Measurements from ENCODE around the gene KCNMA1.

Gene KCNMA1

DNA sequence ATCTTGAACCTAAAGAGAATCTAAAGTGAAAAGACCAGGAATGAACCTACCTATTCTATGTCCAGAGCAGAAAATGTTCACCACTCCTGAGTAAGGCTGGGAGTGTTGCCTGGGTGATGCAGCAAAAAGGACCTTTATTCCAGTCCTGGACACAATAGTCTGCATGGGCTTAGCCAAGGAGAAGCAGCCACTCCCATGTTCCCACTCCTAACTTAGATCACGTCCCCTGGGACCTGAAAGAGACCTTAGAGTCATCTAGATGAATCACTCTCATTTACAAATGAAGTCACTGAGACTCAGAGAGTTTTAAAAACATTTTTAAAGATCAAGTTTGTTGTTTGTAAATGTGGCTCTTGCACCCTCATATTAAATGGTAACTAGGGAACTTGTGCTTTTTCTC lies 763.4 kb downstream of the KCNMA1 start:
- TF ChIP-seq, protein P1, sequence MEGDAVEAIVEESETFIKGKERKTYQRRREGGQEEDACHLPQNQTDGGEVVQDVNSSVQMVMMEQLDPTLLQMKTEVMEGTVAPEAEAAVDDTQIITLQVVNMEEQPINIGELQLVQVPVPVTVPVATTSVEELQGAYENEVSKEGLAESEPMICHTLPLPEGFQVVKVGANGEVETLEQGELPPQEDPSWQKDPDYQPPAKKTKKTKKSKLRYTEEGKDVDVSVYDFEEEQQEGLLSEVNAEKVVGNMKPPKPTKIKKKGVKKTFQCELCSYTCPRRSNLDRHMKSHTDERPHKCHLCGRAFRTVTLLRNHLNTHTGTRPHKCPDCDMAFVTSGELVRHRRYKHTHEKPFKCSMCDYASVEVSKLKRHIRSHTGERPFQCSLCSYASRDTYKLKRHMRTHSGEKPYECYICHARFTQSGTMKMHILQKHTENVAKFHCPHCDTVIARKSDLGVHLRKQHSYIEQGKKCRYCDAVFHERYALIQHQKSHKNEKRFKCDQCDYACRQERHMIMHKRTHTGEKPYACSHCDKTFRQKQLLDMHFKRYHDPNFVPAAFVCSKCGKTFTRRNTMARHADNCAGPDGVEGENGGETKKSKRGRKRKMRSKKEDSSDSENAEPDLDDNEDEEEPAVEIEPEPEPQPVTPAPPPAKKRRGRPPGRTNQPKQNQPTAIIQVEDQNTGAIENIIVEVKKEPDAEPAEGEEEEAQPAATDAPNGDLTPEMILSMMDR (IDR thresholded peaks at IDR 0.05), result no peak
- TF ChIP-seq ZFX (IDR thresholded peaks at IDR 0.05; ENCODE audit: borderline replicate concordance), result no peak
- no peak overlapping the region for H3K27ac ChIP-seq

- H3K27ac ChIP-seq, result no peak overlapping the region
- TF ChIP-seq, protein P1 (IDR thresholded peaks at IDR 0.05), result no peak
- no peak for TF ChIP-seq ZFX (IDR thresholded peaks at IDR 0.05; ENCODE audit: borderline replicate concordance)
Observed at GRCh38 chr10:76871697-76872295, 765.8 kb downstream of the KCNMA1 start.

GRCh38 chr10:76869931-76870330 lies 767.7 kb downstream of the KCNMA1 start:
- no peak overlapping the region for H3K27ac ChIP-seq
- no peak for TF ChIP-seq ZFX (IDR thresholded peaks at IDR 0.05; ENCODE audit: borderline replicate concordance)
- TF ChIP-seq, protein P1 (IDR thresholded peaks at IDR 0.05), result no peak

- TF ChIP-seq ZFX (IDR thresholded peaks at IDR 0.05; ENCODE audit: borderline replicate concordance), result no peak
- TF ChIP-seq, protein P1 (IDR thresholded peaks at IDR 0.05), result no peak
- no peak overlapping the region for H3K27ac ChIP-seq
Observed at GRCh38 chr10:76868098-76868977, 769.3 kb downstream of the KCNMA1 start.

- TF ChIP-seq, protein P1 (IDR thresholded peaks at IDR 0.05), result no peak
- no peak for TF ChIP-seq ZFX (IDR thresholded peaks at IDR 0.05; ENCODE audit: borderline replicate concordance)
- H3K27ac ChIP-seq, result no peak overlapping the region
Observed at GRCh38 chr10:76866841-76867586, 770.6 kb downstream of the KCNMA1 start.

DNA sequence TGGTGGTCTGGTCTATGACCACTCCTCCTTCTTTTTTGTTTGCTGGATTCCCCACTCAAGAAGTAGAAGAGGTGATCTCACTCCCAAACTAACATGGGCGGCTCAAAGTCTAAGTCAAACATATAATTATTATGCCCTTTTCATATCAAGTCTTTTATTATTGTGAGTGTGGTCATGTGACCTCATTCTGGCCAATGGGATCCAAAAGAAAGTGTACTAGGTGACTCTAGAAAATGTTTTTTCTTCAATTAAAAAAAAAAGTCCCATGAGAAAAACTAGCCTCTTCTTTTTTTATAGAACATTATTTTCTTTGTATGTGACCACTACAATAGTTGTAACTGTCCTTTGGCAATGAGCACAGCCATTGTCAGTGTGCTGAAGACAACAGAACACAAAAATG lies 772.7 kb downstream of the KCNMA1 start:
- TF ChIP-seq, protein P1 (IDR thresholded peaks at IDR 0.05), result no peak
- no peak for TF ChIP-seq ZFX (IDR thresholded peaks at IDR 0.05; ENCODE audit: borderline replicate concordance)
- no peak overlapping the region for H3K27ac ChIP-seq

Data from 22Rv1 (cell line).